ENCODE results near the gene CSNK1G1.

DNA sequence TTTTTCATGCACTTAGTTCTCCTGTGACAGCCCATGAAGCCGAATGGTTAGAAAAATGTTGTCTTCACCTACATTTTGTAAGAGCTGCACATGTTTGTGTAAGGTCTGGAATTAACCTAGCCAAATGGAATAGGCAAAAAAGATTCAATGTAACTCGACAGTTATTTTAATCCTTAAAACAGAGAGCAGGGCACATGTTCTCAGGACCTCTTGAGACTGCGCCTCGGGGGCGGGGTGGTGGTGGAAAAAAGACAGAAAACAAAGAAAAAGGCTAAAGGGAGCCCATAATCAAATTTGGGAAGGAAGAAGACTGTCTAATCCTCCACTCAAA is 702 bp upstream of the CSNK1G1 start:
- TF ChIP-seq, protein P1, sequence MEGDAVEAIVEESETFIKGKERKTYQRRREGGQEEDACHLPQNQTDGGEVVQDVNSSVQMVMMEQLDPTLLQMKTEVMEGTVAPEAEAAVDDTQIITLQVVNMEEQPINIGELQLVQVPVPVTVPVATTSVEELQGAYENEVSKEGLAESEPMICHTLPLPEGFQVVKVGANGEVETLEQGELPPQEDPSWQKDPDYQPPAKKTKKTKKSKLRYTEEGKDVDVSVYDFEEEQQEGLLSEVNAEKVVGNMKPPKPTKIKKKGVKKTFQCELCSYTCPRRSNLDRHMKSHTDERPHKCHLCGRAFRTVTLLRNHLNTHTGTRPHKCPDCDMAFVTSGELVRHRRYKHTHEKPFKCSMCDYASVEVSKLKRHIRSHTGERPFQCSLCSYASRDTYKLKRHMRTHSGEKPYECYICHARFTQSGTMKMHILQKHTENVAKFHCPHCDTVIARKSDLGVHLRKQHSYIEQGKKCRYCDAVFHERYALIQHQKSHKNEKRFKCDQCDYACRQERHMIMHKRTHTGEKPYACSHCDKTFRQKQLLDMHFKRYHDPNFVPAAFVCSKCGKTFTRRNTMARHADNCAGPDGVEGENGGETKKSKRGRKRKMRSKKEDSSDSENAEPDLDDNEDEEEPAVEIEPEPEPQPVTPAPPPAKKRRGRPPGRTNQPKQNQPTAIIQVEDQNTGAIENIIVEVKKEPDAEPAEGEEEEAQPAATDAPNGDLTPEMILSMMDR (IDR thresholded peaks at IDR 0.05; ENCODE audit: low read depth, low read length, poor library complexity, severe bottlenecking): no peak
- TF ChIP-seq EZH2phosphoT487 (IDR thresholded peaks at IDR 0.05; ENCODE audit: borderline replicate concordance, low read length): no peak
